HepG2 (cell line): ENCODE results near the gene UBE2Q1. TPM values are rescaled to one million over a fixed set of nuclear protein-coding genes. Genes with fewer than 3 reads are reported as not detected.

Experiments
- CREM ChIP-seq, 2 experiments: sonication (generic) in 1 of 2; formaldehyde crosslinking in 1 of 2; IDR thresholded peaks; 2 replicates each; pipeline versions ENCODE4 v1.4.0 to v1.6.1; 2016 to 2020; ENCODE audit warnings: antibody characterized with exemption in 1 of 2, mild to moderate bottlenecking in 1 of 2, missing genetic modification reagents in 1 of 2
- GLI4 ChIP-seq: sonication (generic); formaldehyde crosslinking; IDR thresholded peaks from 2 replicates; pipeline ENCODE4 v1.5.1; 2020; ENCODE audit warnings: missing genetic modification reagents, mild to moderate bottlenecking, moderate library complexity, borderline replicate concordance
- GTF2F1 ChIP-seq: fragments of 150-350 bp; IDR thresholded peaks from 2 replicates; pipeline ENCODE4 v1.6.1; 2014; ENCODE audit warnings: low read length
- KAT8 ChIP-seq: IDR thresholded peaks from 2 replicates; pipeline ENCODE4 v1.6.1; 2016; ENCODE audit warnings: missing genetic modification reagents, missing compliant biosample characterization
- NFIB ChIP-seq: sonication (generic); formaldehyde crosslinking; IDR thresholded peaks from 2 replicates; pipeline ENCODE4 v1.9.0; 2021; ENCODE audit warnings: missing genetic modification reagents, mild to moderate bottlenecking, borderline replicate concordance
- PBX3 ChIP-seq: sonication (generic); formaldehyde crosslinking; IDR thresholded peaks from 2 replicates; pipeline ENCODE4 v1.8.1; 2023; ENCODE audit warnings: missing genetic modification reagents, inconsistent platforms, borderline replicate concordance
- RFX1 ChIP-seq: fragments of 450-650 bp; IDR thresholded peaks from 2 replicates; pipeline ENCODE4 v1.6.1; 2017
- RXRA ChIP-seq: sonication (generic); formaldehyde crosslinking; IDR thresholded peaks from 2 replicates; pipeline ENCODE4 v1.5.1; 2020; ENCODE audit warnings: missing genetic modification reagents
- SIX1 ChIP-seq: sonication (generic); formaldehyde crosslinking; IDR thresholded peaks from 2 replicates; pipeline ENCODE4 v1.4.0; 2020; ENCODE audit warnings: missing genetic modification reagents, borderline replicate concordance
- SMARCE1 ChIP-seq: fragments of 450-650 bp; IDR thresholded peaks from 2 replicates; pipeline ENCODE4 v1.6.1; 2017; ENCODE audit warnings: borderline replicate concordance
- TBP ChIP-seq: sonication (generic); formaldehyde crosslinking; IDR thresholded peaks from 2 replicates; pipeline ENCODE4 v1.5.0; 2020; ENCODE audit warnings: missing genetic modification reagents
- TP53 ChIP-seq: sonication (generic); formaldehyde crosslinking; conservative IDR thresholded peaks from 2 replicates; pipeline ENCODE4 v1.4.0; 2020; ENCODE audit warnings: missing genetic modification reagents
- ZKSCAN8 ChIP-seq: IDR thresholded peaks from 2 replicates; pipeline ENCODE4 v1.6.1; 2016; ENCODE audit warnings: borderline replicate concordance, missing genetic modification reagents, missing compliant biosample characterization
- ZNF326 ChIP-seq: sonication (generic); formaldehyde crosslinking; IDR thresholded peaks from 2 replicates; pipeline ENCODE4 v1.4.0; 2020; ENCODE audit warnings: missing genetic modification reagents, borderline replicate concordance
- ZNF329 ChIP-seq: sonication (generic); formaldehyde crosslinking; IDR thresholded peaks from 2 replicates; pipeline ENCODE4 v1.9.0; 2021; ENCODE audit warnings: low read depth, mild to moderate bottlenecking, missing genetic modification reagents
- ZNF550 ChIP-seq: sonication (generic); formaldehyde crosslinking; IDR thresholded peaks from 2 replicates; pipeline ENCODE4 v1.4.0; 2020; ENCODE audit warnings: mild to moderate bottlenecking, missing genetic modification reagents, borderline replicate concordance
- polyA plus RNA-seq, 8 experiments: library from polyadenylated mRNA; depleted of rRNA in 3 of 8; stranded (reverse) in 7 of 8; unstranded in 1 of 8; fragments of >200 nt; fragmentation: Illumina TruSeq in 4 of 8; extraction: Trizol in 4 of 8; gene quantifications; 2 replicates each; pipeline versions ENCODE4 v1.2.1 to v1.2.3, GENCODE V29; 2011 to 2016; ENCODE audit warnings: low read depth in 4 of 8, missing spikeins in 1 of 8, mixed read lengths in 1 of 8; ENCODE audit not compliant: insufficient read depth in 1 of 8
- total RNA-seq, 5 experiments: library from RNA; depleted of rRNA; stranded (reverse); fragments of >200 nt; fragmentation: Illumina TruSeq; extraction: Trizol; gene quantifications; 2 replicates each; pipeline ENCODE4 v1.2.3, GENCODE V29; 2016; ENCODE audit warnings: low read depth in 1 of 5
- TF ChIP-seq, protein P1 (sequence below), 2 experiments: fragments of 450-650 bp in 1 of 2; sonication (generic) in 1 of 2; formaldehyde crosslinking; IDR thresholded peaks; 2 replicates each; pipeline versions ENCODE4 v1.5.0 to v1.8.0; 2020 to 2022; ENCODE audit warnings: mild to moderate bottlenecking in 1 of 2, missing genetic modification reagents in 1 of 2
- TF ChIP-seq, protein P2 (sequence below): sonication (generic); formaldehyde crosslinking; IDR thresholded peaks from 2 replicates; pipeline ENCODE4 v1.5.0; 2020; ENCODE audit warnings: mild to moderate bottlenecking, missing genetic modification reagents
- TF ChIP-seq, protein P3 (sequence below): sonication (generic); formaldehyde crosslinking; IDR thresholded peaks from 2 replicates; pipeline ENCODE4 v1.9.0; 2021; ENCODE audit warnings: mild to moderate bottlenecking, missing genetic modification reagents

The UBE2Q1 gene
- total and polyA plus RNA-seq, 2 of the 13 experiments (the other 11 are each of a cell fraction or from before 2014, with no cell fraction given), result 11.7 to 41.7 TPM

DNA sequence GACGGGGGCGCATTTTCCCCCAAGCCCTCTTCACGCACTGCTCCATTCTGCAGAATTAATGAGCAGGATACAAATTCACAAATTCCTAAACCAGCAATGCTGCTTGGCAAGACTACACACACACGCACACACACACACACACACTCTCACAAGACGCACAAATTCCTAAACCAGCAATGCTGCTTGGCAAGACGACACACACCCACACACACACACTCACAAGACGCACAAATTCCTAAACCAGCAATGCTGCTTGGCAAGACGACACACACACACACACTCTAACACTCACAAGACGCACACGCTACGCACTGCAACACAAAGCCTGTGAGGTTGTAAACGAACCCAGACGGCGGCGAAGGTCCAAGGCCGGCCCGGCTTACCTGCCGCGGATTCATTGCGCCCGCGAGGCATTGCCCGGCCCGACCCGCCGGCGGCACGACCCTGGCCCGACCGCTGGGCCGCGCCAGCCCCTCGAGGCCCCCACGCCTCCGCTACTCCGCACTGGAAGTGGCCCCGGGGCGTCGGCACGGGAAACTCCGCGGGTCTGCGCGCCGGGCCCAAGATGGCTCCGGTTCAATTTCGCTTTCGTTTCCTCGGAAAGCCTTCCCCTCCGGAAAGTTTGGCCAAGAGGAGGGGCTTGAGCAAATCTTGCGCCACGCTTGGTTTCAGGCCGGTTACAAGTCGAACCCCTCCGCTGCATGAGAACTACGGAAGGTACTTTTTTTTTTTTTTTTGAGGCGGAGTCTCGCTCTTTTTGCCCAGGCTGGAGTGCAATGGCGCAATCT lies 49.3 kb upstream of the UBE2Q1 start, which contains the start of gene ADAR (continued):
- TF ChIP-seq, protein P1, sequence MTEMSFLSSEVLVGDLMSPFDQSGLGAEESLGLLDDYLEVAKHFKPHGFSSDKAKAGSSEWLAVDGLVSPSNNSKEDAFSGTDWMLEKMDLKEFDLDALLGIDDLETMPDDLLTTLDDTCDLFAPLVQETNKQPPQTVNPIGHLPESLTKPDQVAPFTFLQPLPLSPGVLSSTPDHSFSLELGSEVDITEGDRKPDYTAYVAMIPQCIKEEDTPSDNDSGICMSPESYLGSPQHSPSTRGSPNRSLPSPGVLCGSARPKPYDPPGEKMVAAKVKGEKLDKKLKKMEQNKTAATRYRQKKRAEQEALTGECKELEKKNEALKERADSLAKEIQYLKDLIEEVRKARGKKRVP (CRISPR knock-in tag; IDR thresholded peaks at IDR 0.05), result peak in 1 of 2 experiments; percentile 76; a peak in 2 of 4 replicates
- TF ChIP-seq ZKSCAN8 (CRISPR knock-in tag) (no peak), RXRA (CRISPR knock-in tag) (no peak), ZNF550 (CRISPR knock-in tag) (no peak), RFX1 (no peak), SMARCE1 (no peak), KAT8 (CRISPR knock-in tag) (peak; percentile 47; the same call in 1 of the 2 replicates), GLI4 (CRISPR knock-in tag) (no peak; the same call in 1 of the 2 replicates), TBP (CRISPR knock-in tag) (no peak), CREM (IDR thresholded peaks at IDR 0.05) (no peak; the same call in 1 of the 2 replicates), CREM (CRISPR knock-in tag; IDR thresholded peaks at IDR 0.05) (no peak), SIX1 (CRISPR knock-in tag) (0 out of 2 replicates have a peak, but pooled peaks have one; percentile 28), GTF2F1 (no peak), PBX3 (CRISPR knock-in tag) (no peak), ZNF329 (no peak), TP53 (CRISPR knock-in tag) (no peak), NFIB (CRISPR knock-in tag) (no peak), ZNF326 (no peak)
- TF ChIP-seq, protein P2, sequence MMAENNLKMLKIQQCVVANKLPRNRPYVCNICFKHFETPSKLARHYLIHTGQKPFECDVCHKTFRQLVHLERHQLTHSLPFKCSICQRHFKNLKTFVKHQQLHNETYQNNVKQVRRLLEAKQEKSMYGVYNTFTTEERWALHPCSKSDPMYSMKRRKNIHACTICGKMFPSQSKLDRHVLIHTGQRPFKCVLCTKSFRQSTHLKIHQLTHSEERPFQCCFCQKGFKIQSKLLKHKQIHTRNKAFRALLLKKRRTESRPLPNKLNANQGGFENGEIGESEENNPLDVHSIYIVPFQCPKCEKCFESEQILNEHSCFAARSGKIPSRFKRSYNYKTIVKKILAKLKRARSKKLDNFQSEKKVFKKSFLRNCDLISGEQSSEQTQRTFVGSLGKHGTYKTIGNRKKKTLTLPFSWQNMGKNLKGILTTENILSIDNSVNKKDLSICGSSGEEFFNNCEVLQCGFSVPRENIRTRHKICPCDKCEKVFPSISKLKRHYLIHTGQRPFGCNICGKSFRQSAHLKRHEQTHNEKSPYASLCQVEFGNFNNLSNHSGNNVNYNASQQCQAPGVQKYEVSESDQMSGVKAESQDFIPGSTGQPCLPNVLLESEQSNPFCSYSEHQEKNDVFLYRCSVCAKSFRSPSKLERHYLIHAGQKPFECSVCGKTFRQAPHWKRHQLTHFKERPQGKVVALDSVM (CRISPR knock-in tag), result no peak
- TF ChIP-seq, protein P3, sequence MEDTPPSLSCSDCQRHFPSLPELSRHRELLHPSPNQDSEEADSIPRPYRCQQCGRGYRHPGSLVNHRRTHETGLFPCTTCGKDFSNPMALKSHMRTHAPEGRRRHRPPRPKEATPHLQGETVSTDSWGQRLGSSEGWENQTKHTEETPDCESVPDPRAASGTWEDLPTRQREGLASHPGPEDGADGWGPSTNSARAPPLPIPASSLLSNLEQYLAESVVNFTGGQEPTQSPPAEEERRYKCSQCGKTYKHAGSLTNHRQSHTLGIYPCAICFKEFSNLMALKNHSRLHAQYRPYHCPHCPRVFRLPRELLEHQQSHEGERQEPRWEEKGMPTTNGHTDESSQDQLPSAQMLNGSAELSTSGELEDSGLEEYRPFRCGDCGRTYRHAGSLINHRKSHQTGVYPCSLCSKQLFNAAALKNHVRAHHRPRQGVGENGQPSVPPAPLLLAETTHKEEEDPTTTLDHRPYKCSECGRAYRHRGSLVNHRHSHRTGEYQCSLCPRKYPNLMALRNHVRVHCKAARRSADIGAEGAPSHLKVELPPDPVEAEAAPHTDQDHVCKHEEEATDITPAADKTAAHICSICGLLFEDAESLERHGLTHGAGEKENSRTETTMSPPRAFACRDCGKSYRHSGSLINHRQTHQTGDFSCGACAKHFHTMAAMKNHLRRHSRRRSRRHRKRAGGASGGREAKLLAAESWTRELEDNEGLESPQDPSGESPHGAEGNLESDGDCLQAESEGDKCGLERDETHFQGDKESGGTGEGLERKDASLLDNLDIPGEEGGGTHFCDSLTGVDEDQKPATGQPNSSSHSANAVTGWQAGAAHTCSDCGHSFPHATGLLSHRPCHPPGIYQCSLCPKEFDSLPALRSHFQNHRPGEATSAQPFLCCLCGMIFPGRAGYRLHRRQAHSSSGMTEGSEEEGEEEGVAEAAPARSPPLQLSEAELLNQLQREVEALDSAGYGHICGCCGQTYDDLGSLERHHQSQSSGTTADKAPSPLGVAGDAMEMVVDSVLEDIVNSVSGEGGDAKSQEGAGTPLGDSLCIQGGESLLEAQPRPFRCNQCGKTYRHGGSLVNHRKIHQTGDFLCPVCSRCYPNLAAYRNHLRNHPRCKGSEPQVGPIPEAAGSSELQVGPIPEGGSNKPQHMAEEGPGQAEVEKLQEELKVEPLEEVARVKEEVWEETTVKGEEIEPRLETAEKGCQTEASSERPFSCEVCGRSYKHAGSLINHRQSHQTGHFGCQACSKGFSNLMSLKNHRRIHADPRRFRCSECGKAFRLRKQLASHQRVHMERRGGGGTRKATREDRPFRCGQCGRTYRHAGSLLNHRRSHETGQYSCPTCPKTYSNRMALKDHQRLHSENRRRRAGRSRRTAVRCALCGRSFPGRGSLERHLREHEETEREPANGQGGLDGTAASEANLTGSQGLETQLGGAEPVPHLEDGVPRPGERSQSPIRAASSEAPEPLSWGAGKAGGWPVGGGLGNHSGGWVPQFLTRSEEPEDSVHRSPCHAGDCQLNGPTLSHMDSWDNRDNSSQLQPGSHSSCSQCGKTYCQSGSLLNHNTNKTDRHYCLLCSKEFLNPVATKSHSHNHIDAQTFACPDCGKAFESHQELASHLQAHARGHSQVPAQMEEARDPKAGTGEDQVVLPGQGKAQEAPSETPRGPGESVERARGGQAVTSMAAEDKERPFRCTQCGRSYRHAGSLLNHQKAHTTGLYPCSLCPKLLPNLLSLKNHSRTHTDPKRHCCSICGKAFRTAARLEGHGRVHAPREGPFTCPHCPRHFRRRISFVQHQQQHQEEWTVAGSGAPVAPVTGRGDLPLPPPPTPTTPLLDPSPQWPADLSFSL (CRISPR knock-in tag), result peak; percentile 99
